Activated CD4-positive, alpha-beta T cell treated with anti-CD3 and anti-CD28 coated beads, Interleukin-2, amount 50 U/mL, for 1 hour (primary cell): ENCODE results near the gene PRDM7.
"Not testable (repeated sequence)": the region's sequence is repeated elsewhere in the genome, so short reads cannot be mapped to it uniquely, and the experiment has no call there.

ENCODE experiments used
- DNase-seq: peaks from one replicate; pipeline ENCODE4 v3.0.0-alpha.2; 2020

PRDM7 gene

DNA sequence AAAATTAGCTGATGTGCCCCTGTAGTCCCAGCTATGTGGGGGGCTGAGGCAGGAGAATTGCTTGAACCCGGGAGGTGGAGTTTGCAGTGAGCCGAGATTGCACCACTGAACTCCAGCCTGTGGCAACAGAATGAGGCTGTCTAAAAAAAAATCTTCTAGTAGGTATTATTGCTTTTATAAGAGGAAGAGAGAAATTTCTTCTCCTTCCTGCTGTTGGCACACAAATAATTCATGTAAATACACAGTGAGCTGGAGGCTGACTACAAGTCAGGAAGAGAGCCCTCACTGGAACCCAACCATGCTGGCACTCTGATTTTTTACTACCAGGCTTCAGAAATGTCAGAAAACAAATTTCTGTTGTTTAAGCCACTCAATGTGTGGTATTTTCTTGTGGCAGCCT is 6.7 kb downstream of the PRDM7 start:
- DNase-seq = no peak

DNA sequence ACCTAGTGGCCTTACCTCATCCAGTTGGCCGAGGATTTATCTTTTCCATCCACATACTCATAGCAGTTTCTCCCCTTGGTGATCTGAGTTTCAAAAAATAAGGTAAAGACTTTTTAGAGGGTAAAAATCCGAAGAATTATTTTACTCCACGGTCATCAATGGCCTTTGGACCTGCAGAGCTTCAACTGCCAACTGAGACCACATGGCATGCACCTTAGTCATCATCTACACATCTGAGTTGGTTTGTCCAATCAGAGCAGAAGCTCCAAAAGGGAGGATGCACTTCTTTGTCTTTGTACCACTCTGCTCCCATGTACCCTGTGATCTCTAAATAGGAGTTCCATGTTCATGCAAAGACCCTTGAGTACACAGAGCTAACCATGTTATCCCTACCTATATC is 15.7 kb downstream of the PRDM7 start:
- DNase-seq = no peak

DNA sequence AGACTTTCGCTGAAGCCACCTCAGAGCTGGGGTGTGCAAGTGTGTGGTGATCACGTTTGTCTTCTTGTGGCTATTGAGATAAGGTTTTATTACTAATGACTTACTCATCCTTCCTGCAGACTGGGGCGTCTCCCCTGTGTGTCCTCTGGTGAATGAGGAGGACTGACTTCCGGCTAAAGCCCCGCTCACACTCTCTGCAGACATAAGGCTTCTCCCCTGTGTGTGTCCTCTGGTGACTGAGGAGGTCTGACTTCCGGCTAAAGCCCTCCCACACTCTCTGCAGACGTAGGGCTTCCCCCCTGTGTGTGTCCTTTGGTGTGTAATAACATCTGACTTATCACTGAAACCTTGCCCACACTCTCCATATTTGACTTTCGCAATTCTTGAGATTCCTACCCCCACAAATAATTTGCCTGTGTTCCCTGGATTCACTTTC is 19.4 kb downstream of the PRDM7 start:
- no peak for DNase-seq

GRCh38 chr16:90056521-90056920 is 20.6 kb downstream of the PRDM7 start:
- not testable (repeated sequence) for DNase-seq

DNA sequence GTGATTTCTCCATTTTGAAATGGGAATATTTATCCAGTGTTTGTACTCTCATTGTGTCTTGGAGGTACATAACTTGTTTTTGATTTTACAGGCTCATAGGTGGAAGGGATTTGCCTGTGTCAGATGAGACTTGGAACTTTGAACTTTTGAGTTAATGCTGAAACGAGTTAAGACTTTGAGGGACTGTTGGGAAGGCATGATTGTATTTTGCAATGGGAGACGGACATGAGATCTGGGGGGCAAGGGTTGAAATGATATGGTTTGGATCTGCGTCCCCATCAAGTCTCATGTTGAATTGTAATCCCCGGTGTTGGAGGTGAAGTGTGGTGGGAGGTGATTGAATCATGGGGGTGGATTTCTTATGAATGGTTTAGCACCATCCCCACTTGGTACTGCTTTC is 21.8 kb downstream of the PRDM7 start:
- no peak for DNase-seq

- no peak for DNase-seq
These were observed 22.6 kb downstream of the PRDM7 start for GRCh38 chr16:90054554-90054953.

GRCh38 chr16:90053902-90054500 is 23.1 kb downstream of the PRDM7 start:
- no peak for DNase-seq

DNA sequence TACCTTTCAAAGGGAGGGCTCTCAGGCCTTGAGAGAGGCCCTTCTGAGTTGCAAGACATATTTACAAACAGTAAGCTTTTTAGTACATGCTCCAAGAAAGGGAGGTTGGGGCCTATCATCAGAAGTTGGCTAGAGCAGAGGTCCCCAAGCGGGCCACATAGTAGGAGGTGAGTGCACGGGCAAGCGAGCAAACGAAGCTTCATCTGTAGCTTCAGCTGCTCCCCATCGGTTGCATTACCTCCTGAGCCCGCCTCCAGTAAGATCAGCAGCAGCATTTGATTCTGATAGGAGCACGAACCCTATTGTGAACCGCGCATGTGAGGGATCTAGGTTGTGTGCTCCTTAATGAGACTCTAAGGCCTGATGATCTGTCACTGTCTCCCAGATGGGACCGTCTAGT is 26.2 kb downstream of the PRDM7 start:
- DNase-seq = no peak

DNA sequence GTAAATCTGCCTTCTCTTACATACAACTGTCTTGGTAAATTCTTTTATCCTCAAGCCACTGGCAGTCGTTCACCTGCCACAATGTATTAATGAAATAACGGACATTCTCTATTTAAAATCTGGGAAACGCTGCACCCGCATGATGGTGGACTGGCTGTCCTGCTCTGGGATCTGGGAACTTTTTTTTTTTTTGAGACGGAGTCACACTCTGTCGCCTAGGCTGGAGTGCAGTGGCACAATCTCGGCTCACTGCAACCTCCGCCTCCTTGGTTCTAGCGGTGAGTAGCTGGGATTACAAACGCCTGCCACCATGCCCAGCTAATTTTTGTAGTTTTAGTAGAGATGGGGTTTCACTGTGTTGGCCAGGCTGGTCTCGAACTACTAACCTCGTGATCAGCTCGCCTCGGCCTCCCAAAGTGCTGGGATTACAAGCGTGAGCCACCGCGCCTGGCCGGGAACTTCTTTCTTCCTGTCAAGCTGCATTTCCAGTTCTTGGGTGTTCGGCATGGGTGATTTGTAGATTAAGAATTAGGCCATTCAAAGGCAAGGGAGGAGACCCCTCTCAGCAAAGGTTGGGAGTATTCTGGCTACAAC is 28.3 kb downstream of the PRDM7 start:
- DNase-seq = no peak

DNA sequence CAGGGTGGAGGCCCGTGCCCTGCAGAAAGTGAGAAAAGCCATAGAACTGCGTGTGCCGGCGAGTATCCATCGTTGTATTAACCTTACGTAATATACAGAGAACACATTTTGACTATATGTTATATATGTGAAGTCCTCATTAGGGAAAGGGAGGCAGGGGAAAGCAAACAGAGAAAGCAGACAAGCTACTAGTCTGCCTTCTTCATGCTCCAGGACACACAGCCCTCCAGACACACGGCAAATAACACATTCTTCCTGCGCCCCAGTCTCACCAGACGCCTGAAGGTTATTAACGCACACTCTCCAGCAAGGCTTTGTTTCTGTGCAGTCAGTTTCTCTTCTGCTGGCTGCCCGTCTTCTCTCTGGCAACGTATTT is 28.8 kb downstream of the PRDM7 start:
- no peak for DNase-seq

GRCh38 chr16:90047714-90048346 is 29.3 kb downstream of the PRDM7 start:
- no peak for DNase-seq

GRCh38 chr16:90046971-90047713 is 30.0 kb downstream of the PRDM7 start:
- DNase-seq = no peak

DNA sequence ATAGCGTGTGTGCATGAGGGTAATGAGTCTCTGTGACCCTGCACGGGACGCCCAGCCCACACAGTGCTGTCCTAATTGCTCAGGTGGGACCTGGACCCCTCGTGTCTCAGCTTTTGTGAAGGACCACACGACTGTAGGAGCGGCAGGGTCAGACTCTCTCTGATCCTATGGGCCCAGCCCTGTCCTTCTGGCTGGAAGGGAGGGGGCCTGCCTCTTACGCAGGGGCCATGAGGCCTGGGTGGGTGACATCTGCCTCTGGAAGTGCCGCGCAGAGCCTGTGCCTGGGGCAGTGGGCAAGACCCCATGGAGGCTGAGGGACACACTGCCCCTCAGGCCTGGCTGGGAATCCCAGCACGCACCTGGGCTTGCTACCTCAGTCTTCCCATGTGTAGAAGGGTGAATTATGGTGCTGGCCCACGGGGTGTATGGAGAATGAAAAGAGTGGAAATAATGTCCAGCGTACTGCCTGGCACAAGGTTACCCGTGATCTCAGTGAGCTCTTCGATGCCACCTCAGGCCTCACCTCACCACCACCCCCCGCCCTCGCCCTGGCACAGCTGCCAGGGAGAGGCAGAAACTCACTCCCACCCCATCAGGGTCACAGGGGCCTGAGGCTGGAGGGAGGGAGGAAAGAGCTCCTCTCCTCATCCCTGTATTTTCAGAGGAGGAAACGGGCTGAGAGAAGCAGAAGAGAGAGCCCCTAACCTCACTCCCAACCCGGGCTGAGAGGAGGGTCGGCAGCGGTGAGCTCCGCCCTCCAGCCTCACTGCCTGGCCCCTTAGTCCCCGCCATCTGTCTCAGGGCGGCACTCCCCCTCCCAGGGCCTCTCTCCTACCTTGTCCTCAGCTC is 30.8 kb downstream of the PRDM7 start:
- no peak for DNase-seq

DNA sequence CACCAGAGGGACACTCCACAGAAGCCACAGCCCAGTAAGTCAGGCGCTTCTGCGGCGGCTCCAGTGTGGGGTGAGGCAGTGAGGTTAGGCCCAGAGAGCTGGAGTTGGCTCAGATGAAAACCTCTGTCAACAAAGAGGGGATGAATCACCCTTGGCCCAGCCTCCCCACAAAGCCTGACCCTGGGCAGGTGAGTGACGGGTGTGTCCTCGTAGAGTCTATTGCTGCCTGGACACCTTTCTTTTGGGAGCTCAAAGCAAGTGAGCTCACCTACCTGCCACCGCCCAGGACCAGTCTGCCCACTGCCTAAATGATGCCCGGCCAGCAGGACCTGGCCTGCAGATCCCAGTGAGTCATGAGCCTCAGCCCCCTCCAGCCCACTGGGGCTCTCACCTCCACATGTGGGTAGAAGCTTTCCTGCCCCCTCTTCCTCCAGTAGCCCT is 33.0 kb downstream of the PRDM7 start:
- no peak for DNase-seq

DNA sequence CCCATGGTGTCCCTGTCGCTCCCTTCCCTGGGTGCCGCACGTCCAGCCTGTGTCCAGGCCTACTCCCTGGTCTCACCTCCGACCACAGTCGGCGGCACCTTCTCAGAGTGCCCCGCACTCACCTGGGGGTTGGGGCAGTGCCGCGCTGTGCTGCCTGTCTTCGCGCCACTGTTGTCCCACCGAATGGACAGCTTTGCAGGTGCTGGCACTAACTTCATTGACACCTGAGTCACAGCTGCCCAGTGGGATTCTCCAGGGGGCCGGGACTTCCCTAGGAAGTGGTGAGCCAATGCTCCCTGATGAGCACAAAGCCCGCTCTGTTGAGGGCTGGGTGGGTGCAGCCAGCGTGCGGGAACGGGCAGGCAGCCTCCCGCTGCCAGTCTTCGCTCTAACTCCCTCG is 33.6 kb downstream of the PRDM7 start:
- no peak for DNase-seq

GRCh38 chr16:90042946-90043514 is 34.1 kb downstream of the PRDM7 start:
- no peak for DNase-seq

- no peak for DNase-seq
These were observed 35.1 kb downstream of the PRDM7 start for GRCh38 chr16:90041896-90042473.

- DNase-seq = no peak
These were observed 36.7 kb downstream of the PRDM7 start for GRCh38 chr16:90040152-90041023.

GRCh38 chr16:90037276-90037675 is 39.9 kb downstream of the PRDM7 start:
- no peak for DNase-seq

DNA sequence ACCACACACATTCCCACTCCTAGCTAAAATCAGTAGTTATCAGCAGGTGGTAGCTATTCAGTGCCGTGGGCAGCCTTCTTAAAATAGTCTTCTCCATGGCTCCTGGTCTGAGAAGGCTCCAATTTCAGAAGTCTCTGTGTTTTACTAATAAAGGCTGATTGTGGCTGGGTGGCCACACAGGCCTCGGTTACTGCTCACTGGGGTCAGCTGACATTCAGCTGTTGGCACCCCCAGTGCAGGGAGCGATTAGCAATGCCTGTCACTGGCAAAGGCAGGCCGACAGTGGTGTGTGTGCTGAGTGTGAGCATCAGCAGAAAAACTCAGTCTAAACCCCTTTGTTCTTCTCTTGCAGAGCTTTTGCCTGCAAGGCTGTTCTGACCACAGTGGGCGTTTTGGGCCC is 41.2 kb downstream of the PRDM7 start:
- no peak for DNase-seq

- no peak for DNase-seq
These were observed 42.6 kb downstream of the PRDM7 start for GRCh38 chr16:90034504-90034903.
